Mucosa of rectum (tissue), 2 donors: ENCODE results near the gene QPCT.
"Not testable (repeated sequence)": the region's sequence is repeated elsewhere in the genome, so short reads cannot be mapped to it uniquely, and the experiment has no call there.

Source experiments
- H3K27ac ChIP-seq, 2 donors: one replicate each; pipeline ENCODE4 v1.7.0; 2013; ENCODE audit warnings: inconsistent platforms in 2 of 2, low read depth in 2 of 2, low read length in 2 of 2
- H3K27me3 ChIP-seq, 2 donors: one replicate each; pipeline ENCODE4 v1.7.0; 2013; ENCODE audit warnings: low read length in 2 of 2; ENCODE audit not compliant: control insufficient read depth in 2 of 2, insufficient read depth in 2 of 2
- H3K36me3 ChIP-seq, 2 donors: one replicate each; pipeline ENCODE4 v1.7.0; 2013; ENCODE audit warnings: low read length in 2 of 2; ENCODE audit not compliant: control insufficient read depth in 2 of 2, insufficient read depth in 2 of 2
- H3K4me1 ChIP-seq, 2 donors: one replicate each; pipeline ENCODE4 v1.7.0; 2013; ENCODE audit warnings: low read length in 2 of 2, mild to moderate bottlenecking in 1 of 2; ENCODE audit not compliant: control insufficient read depth in 2 of 2, insufficient read depth in 2 of 2
- H3K4me3 ChIP-seq, 2 donors: one replicate each; pipeline ENCODE4 v1.7.0; 2013; ENCODE audit warnings: low read length in 2 of 2
- H3K9ac ChIP-seq, 2 donors: one replicate each; pipeline ENCODE4 v1.7.0; 2013; ENCODE audit warnings: low read length in 2 of 2, low read depth in 1 of 2, mild to moderate bottlenecking in 1 of 2
- H3K9me3 ChIP-seq, 2 donors: one replicate each; pipeline ENCODE4 v1.7.0; 2013; ENCODE audit warnings: low read length in 2 of 2; ENCODE audit not compliant: control insufficient read depth in 2 of 2
- donor health status: healthy.
- donor health status: Normal muscosa, but diverticular disease.

QPCT gene

GRCh38 chr2:37370666-37371065, 26.2 kb downstream of the QPCT start:
- no peaks in the 10 kb centered on the region for H3K36me3 ChIP-seq
- no peak overlapping the region for H3K9ac ChIP-seq
- H3K4me1 ChIP-seq, result no peaks in the 10 kb centered on the region
- no peak overlapping the region for H3K4me3 ChIP-seq
- no peaks in the 10 kb centered on the region for H3K9me3 ChIP-seq
- H3K27me3 ChIP-seq, result no peaks in the 10 kb centered on the region
- H3K27ac ChIP-seq, result no peak overlapping the region

GRCh38 chr2:37372000-37372399, 27.6 kb downstream of the QPCT start:
- Histone ChIP-seq H3K9me3 (no peaks in the 10 kb centered on the region), H3K4me3 (no peak overlapping the region), H3K36me3 (no peaks in the 10 kb centered on the region), H3K9ac (no peak overlapping the region), H3K27ac (no peak overlapping the region), H3K4me1 (peaks cover 4 to 5% of the 10 kb centered on the region in 2 donors), H3K27me3 (no peaks in the 10 kb centered on the region)

GRCh38 chr2:37375741-37376288, 31.4 kb downstream of the QPCT start:
- Histone ChIP-seq H3K27me3 (no peaks in the 10 kb centered on the region), H3K9me3 (no peaks in the 10 kb centered on the region), H3K27ac (peak overlapping the region in 1 of 2 donors; percentile 17), H3K9ac (no peak overlapping the region), H3K4me1 (peaks cover 4 to 5% of the 10 kb centered on the region in 2 donors), H3K4me3 (no peak overlapping the region), H3K36me3 (no peaks in the 10 kb centered on the region)

GRCh38 chr2:37376421-37377186, 32.2 kb downstream of the QPCT start:
- Histone ChIP-seq H3K9me3 (no peaks in the 10 kb centered on the region), H3K4me3 (no peak overlapping the region), H3K36me3 (no peaks in the 10 kb centered on the region), H3K27ac (peak overlapping the region; percentile 17 to 23), H3K27me3 (no peaks in the 10 kb centered on the region), H3K9ac (no peak overlapping the region), H3K4me1 (peaks cover 4 to 5% of the 10 kb centered on the region in 2 donors)

DNA sequence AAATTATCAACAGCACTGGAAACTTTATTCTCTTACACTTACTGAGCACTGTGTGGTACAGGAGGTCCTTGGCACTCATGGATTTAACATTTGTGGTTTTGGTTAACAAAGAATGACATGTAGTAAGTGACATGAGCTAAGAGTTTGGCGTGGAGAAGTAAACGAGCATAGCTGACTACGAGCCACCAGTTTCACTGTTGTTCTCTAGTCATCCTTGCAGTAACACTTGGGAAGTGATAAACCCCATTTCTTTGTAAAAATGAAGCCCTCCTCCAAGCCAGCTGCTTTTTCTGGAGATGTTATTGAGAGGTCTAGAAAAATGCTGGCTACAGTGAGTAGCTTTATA, 32.7 kb downstream of the QPCT start:
- Histone ChIP-seq H3K4me3 (no peak overlapping the region), H3K4me1 (peaks cover 4 to 5% of the 10 kb centered on the region in 2 donors), H3K27ac (peak overlapping the region in 1 of 2 donors; percentile 23), H3K9me3 (no peaks in the 10 kb centered on the region), H3K27me3 (no peaks in the 10 kb centered on the region), H3K36me3 (no peaks in the 10 kb centered on the region), H3K9ac (no peak overlapping the region)

DNA sequence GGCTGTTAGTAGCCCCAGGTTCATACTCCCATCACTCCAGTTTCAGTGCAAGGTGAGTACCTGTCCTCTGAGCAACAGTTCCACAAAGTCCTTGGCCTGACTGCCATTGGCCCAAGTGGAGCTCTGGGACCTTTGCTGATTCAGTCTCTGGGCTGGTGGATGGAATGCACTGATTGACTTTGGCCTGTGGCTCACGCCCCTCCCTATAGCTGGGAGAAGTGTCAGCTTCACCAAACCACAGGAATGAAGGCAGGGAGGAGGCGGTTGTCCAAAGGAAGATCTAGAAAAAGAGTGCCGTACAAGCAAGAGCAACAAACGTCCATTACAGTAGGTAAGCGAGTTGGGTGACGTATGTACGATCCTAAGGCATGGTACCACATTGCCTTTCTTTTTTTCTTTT, 34.0 kb downstream of the QPCT start:
- no peak overlapping the region for H3K27ac ChIP-seq
- peaks cover 4 to 5% of the 10 kb centered on the region in 2 donors for H3K4me1 ChIP-seq
- no peaks in the 10 kb centered on the region for H3K36me3 ChIP-seq

DNA sequence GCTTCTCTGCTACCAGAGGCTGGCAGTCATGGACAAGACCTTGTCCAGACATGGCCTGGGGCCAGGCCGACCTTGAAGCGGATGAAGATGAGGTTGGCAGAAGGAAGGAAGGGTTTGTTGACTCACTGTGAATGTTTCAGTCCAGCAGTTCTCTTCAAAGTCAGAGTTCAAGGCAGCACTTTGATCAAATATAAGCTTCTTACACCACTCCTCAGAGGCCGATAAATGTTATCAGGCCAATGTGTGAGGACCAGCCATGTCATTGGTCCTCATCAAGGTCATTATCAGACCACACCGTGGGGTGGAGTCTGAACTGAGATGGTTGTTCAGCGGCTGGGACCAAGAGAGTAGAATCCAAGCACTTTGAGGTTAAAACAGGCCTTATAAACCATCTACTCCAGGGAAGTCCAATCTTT, 35.5 kb downstream of the QPCT start:
- H3K36me3 ChIP-seq, result no peaks in the 10 kb centered on the region
- no peaks in the 10 kb centered on the region for H3K27me3 ChIP-seq
- no peak overlapping the region for H3K4me3 ChIP-seq
- peaks cover 4 to 5% of the 10 kb centered on the region in 2 donors for H3K4me1 ChIP-seq
- H3K9ac ChIP-seq, result no peak overlapping the region
- H3K27ac ChIP-seq, result no peak overlapping the region
- H3K9me3 ChIP-seq, result no peaks in the 10 kb centered on the region

More for the DNA sequence above, 34.0 kb downstream of the QPCT start:
- H3K9me3 ChIP-seq, result no peaks in the 10 kb centered on the region
- H3K27me3 ChIP-seq, result no peaks in the 10 kb centered on the region
- no peak overlapping the region for H3K4me3 ChIP-seq
- H3K9ac ChIP-seq, result no peak overlapping the region

GRCh38 chr2:37380787-37381186, 36.4 kb downstream of the QPCT start:
- not testable (repeated sequence) for H3K27me3 ChIP-seq, H3K4me3 ChIP-seq, H3K4me1 ChIP-seq, H3K27ac ChIP-seq, H3K9ac ChIP-seq, H3K9me3 ChIP-seq, H3K36me3 ChIP-seq

- not testable (repeated sequence) for H3K4me1 ChIP-seq, H3K4me3 ChIP-seq, H3K27me3 ChIP-seq, H3K9ac ChIP-seq, H3K27ac ChIP-seq, H3K36me3 ChIP-seq, H3K9me3 ChIP-seq
These were observed 39.8 kb downstream of the QPCT start for GRCh38 chr2:37384261-37384660.

- no peak overlapping the region for H3K9ac ChIP-seq
- no peak overlapping the region for H3K4me3 ChIP-seq
These were observed 42.9 kb downstream of the QPCT start for GRCh38 chr2:37387148-37387835.

More at GRCh38 chr2:37387148-37387835, 42.9 kb downstream of the QPCT start:
- Histone ChIP-seq H3K9me3 (no peaks in the 10 kb centered on the region), H3K27ac (no peak overlapping the region), H3K4me1 (peaks cover 0 to 3% of the 10 kb centered on the region in 2 donors), H3K36me3 (no peaks in the 10 kb centered on the region), H3K27me3 (no peaks in the 10 kb centered on the region)
